ENCODE data around the gene LITAF.

- no peak for TF ChIP-seq EZH2 (IDR thresholded peaks at IDR 0.05; ENCODE audit: borderline replicate concordance, insufficient read depth, low read length, poor library complexity, severe bottlenecking)
- TF ChIP-seq POLR2AphosphoS5 (IDR thresholded peaks at IDR 0.05) = no peak
- TF ChIP-seq EP300 (conservative IDR thresholded peaks at IDR 0.05; ENCODE audit: poor library complexity, severe bottlenecking) = no peak
- TF ChIP-seq, protein P1, sequence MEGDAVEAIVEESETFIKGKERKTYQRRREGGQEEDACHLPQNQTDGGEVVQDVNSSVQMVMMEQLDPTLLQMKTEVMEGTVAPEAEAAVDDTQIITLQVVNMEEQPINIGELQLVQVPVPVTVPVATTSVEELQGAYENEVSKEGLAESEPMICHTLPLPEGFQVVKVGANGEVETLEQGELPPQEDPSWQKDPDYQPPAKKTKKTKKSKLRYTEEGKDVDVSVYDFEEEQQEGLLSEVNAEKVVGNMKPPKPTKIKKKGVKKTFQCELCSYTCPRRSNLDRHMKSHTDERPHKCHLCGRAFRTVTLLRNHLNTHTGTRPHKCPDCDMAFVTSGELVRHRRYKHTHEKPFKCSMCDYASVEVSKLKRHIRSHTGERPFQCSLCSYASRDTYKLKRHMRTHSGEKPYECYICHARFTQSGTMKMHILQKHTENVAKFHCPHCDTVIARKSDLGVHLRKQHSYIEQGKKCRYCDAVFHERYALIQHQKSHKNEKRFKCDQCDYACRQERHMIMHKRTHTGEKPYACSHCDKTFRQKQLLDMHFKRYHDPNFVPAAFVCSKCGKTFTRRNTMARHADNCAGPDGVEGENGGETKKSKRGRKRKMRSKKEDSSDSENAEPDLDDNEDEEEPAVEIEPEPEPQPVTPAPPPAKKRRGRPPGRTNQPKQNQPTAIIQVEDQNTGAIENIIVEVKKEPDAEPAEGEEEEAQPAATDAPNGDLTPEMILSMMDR (IDR thresholded peaks at IDR 0.05; ENCODE audit: poor library complexity, severe bottlenecking) = no peak
Observed at GRCh38 chr16:11614587-11615175, 28.0 kb upstream of the LITAF start.
